GM12873 (cell line): ENCODE measurements around the gene TBL3.

Experiments used
- TF ChIP-seq, protein P1 (sequence below): IDR thresholded peaks from 2 replicates; pipeline ENCODE4 v1.5.1; 2012; ENCODE audit warnings: low read depth, mild to moderate bottlenecking, moderate library complexity, low read length, control low read depth; ENCODE audit not compliant: insufficient read depth; ENCODE audit errors: missing control alignments

The TBL3 gene

DNA sequence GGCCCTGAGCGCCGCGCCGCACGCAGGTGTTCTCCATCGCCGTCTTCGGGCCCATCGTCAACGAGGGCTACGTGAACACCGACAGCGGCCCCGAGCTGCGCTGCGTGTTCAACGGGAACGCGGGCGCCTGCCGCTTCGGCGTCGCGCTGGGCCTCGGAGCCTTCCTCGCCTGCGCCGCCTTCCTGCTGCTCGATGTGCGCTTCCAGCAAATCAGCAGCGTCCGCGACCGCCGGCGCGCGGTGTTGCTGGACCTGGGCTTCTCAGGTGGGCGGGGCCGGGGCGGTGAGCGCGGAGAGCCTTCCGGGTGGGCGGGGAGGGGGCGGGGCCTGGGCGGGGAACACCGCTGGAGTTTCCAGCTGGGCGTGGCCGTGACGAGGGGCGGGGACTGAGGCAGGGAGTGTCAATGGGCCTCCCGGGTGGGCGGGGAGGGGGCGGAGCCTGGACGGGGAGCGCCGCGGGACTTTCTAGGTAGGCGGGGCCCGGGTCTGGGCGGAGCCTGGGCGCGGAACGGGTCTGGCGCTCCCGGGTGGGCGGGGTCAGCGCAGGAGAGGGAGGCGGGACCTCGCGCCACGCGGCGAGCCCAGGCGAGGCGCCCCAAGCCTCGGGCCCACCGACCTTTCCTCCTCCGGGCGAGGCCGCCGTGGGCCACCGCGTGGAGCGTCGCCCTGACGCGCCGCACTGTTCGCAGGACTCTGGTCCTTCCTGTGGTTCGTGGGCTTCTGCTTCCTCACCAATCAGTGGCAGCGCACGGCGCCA lies 20.3 kb downstream of the TBL3 start:
- TF ChIP-seq, protein P1, sequence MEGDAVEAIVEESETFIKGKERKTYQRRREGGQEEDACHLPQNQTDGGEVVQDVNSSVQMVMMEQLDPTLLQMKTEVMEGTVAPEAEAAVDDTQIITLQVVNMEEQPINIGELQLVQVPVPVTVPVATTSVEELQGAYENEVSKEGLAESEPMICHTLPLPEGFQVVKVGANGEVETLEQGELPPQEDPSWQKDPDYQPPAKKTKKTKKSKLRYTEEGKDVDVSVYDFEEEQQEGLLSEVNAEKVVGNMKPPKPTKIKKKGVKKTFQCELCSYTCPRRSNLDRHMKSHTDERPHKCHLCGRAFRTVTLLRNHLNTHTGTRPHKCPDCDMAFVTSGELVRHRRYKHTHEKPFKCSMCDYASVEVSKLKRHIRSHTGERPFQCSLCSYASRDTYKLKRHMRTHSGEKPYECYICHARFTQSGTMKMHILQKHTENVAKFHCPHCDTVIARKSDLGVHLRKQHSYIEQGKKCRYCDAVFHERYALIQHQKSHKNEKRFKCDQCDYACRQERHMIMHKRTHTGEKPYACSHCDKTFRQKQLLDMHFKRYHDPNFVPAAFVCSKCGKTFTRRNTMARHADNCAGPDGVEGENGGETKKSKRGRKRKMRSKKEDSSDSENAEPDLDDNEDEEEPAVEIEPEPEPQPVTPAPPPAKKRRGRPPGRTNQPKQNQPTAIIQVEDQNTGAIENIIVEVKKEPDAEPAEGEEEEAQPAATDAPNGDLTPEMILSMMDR = no peak

DNA sequence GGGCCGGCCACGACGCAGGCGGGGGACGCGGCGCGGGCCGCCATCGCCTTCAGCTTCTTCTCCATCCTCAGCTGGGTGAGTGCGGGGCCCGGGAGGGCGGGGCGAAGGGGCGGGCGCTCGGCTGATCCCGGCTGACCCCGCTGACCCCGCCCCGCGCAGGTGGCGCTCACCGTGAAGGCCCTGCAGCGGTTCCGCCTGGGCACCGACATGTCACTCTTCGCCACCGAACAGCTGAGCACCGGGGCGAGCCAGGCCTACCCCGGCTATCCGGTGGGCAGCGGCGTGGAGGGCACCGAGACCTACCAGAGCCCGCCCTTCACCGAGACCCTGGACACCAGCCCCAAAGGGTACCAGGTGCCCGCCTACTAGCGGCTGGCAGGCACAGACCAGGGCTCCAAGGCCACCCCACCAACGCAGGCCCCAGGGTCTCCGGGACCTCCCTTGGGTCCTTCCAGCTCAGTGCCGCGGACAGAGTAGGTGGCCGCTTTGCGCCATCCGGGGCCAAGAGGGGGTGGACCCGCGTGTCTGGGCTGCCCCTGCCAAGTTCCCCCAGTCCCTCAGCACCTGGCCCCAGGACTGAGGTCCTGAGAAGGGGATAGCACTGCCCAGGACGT lies 21.0 kb downstream of the TBL3 start:
- TF ChIP-seq, protein P1 = no peak

DNA sequence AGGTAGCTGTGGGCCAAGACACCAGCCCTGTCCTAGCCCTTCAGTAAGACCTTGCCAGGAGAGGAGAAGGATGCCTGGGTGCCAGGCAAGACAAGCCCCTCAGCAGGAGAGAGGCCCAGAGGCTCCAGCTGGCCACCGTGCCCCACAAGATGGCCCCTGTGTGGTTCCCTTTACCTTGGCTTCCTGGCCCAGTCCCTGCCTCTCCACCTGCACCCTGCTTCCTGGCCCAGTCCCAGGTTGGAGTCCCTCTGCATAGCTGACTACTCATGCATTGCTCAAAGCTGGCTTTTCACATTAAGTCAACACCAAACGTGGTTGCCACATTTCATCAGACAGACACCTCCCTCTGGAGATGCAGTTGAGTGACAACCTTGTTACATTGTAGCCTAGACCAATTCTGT lies 21.9 kb downstream of the TBL3 start:
- TF ChIP-seq, protein P1 = no peak

DNA sequence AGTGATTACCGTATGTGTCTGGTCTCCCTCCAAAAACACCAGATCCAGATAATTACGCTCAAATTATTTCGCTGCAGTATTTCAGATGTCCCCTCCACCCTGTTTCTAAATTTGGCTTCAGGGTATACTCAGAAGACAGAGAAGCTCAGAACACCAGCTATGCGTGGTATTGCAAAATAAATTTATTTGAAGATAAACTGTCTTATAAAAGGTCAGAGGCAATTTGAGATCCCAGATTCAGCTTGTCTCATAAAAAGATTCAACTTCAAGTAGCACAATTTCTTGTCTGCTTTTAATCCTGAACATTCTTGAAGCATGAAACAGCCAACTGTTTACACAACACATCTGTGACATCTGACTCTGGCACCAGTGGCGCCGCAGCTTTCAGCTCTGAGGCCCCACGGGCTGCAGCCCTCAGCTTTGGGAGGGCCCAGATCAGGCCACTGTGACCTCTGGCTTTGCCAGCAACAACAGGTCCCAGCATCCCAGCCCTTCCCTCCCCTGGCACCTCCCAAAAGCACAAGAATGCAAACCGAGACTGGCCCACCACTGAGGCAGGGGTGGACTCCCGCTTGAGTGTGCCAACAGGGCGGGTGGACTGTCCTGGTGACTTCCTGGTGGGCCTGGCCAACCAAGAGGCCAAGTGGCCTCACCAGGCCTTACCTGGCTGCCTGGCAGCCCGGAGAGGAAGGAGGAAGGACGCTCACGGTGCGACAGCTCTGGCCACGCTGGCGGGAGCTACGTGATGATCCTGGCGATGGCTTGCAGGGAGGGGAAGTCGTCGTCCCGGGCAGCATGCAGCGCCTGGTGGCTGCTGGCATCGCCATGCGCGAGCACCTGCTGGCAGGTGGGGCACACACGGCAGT lies 25.9 kb downstream of the TBL3 start:
- TF ChIP-seq, protein P1 = no peak

DNA sequence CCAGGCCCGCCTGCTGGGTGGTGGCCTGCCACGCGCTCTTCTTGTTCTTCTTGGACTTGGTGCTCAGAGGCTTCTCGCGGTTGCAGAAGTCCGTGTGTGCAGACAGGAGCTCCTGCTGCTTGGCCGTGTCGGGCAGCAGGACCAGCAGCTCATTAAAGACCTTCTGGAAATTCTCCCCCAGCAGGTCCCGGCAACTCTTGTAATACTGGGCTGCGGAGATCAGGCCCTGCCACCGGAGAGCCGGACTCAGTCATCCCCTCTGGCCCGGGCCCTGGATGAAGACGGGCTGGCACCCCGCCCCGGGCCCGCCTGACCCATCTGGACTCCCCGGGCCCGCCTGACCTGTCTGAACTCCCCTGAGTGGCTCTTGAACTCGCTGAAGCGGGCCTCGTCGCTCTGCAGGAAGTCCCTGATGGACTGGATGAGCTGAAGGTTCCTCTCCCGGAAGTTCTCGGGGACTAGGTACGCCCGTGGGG lies 26.5 kb downstream of the TBL3 start:
- TF ChIP-seq, protein P1 = no peak

DNA sequence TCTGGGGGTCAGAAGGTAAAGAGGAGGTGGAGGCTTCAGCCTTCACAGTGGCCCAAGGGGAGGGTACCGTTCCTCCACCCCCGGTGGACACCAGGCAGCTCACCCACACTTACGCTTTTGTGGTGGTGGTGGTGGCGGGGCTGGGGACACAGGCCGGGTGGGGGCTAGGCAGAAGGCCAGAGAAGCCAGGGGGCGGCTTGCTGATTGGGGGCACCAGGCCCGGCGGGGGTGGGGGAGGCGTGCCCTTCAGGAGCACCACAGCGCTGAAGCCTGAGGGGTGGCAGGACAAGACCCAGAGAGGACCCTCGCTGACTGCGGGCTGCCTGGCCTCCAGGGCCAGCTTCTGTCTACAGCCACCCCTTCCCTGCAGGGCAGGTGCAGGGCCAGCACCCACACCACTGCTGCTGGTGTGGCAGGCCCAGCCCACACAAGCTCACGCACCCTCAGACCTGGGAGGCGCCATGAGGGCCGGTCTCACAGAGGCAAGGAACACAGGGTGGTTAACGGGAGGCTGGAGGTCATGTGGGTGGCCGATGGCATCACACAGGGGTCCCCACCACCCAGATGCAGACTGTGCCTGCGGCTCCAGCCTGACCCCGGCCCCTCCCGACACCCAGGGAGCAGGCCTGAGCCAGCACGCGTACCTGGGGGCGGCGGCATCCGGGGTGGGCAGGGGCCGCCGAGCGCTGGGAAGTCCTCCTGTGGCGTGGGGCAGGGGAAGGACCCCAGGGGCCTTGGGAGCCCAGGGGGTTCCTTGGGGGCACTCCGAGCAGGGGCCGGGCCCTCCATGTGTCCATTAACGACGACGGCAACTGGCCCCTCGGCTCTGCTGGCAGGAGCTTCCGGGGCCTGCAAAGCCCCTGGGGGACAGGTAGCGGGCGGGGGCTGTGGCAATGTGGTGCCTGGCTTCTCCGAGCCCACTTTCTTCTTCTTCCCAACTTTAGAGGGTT lies 27.3 kb downstream of the TBL3 start:
- TF ChIP-seq, protein P1 = no peak
